GM21381 (cell line): ENCODE measurements around the gene CPD.
"Not testable (repeated sequence)": the region's sequence is repeated elsewhere in the genome, so short reads cannot be mapped to it uniquely, and the experiment has no call there.

Source experiments
- ATAC-seq: cut with Tn5 transposase; IDR thresholded peaks from one replicate; pipeline ENCODE4 v1.9.1; 2021; ENCODE audit warnings: mild to moderate bottlenecking, moderate library complexity; ENCODE audit not compliant: unreplicated experiment

Gene CPD

GRCh38 chr17:30424471-30424870, 45.7 kb downstream of the CPD start:
- ATAC-seq: no peak

GRCh38 chr17:30426292-30426691, 47.6 kb downstream of the CPD start:
- no peak for ATAC-seq

GRCh38 chr17:30427611-30428010, 48.9 kb downstream of the CPD start:
- ATAC-seq: no peak

- no peak for ATAC-seq
Measured at GRCh38 chr17:30429155-30429554, 50.4 kb downstream of the CPD start.

GRCh38 chr17:30433514-30433913, 54.8 kb downstream of the CPD start:
- ATAC-seq: no peak

- no peak for ATAC-seq
Measured at GRCh38 chr17:30436729-30437128, 58.0 kb downstream of the CPD start.

- ATAC-seq: no peak
Measured at GRCh38 chr17:30443721-30444120, 65.0 kb downstream of the CPD start.

GRCh38 chr17:30446640-30447039, 67.9 kb downstream of the CPD start:
- not testable (repeated sequence) for ATAC-seq

GRCh38 chr17:30449480-30449879, 70.8 kb downstream of the CPD start:
- ATAC-seq: no peak

GRCh38 chr17:30450125-30451027, 71.6 kb downstream of the CPD start:
- ATAC-seq: no peak

GRCh38 chr17:30454635-30455034, 75.9 kb downstream of the CPD start:
- ATAC-seq: no peak

GRCh38 chr17:30458371-30458770, 79.6 kb downstream of the CPD start:
- ATAC-seq: no peak

- ATAC-seq: not testable (repeated sequence)
Measured at GRCh38 chr17:30458797-30459413, 80.2 kb downstream of the CPD start.

- no peak for ATAC-seq
Measured at GRCh38 chr17:30468465-30468864, 89.7 kb downstream of the CPD start.

- no peak for ATAC-seq
Measured at GRCh38 chr17:30472238-30472890, 93.6 kb downstream of the CPD start.

GRCh38 chr17:30475206-30475605, 96.5 kb downstream of the CPD start:
- ATAC-seq: no peak

GRCh38 chr17:30476726-30477082, 98.0 kb downstream of the CPD start:
- peak; percentile 13 for ATAC-seq

- peak; percentile 94 for ATAC-seq
Measured at GRCh38 chr17:30477083-30477773, 98.5 kb downstream of the CPD start, which contains the start of gene GOSR1. Gene GOSR1, plus strand, starts transcription at chr17:30477408. Its CDS starts 26 bp downstream, at chr17:30477434.

GRCh38 chr17:30477774-30478115, 99.0 kb downstream of the CPD start:
- ATAC-seq: peak; percentile 6

- ATAC-seq: no peak
Measured at GRCh38 chr17:30482555-30482954, 103.8 kb downstream of the CPD start.

GRCh38 chr17:30483159-30483558, 104.4 kb downstream of the CPD start:
- no peak for ATAC-seq
